WTC11 (cell line): ENCODE measurements around the gene IVD. TPM values are rescaled to one million over a fixed set of nuclear protein-coding genes. Genes with fewer than 3 reads are reported as not detected.

ENCODE experiments used
- ATAC-seq: fragments of 200-7000 bp; cut with Tn5 transposase; 2 replicates; pipeline ENCODE4 v1.10.0; 2021; ENCODE audit warnings: mild to moderate bottlenecking, moderate library complexity
- CTCF ChIA-PET: fragments of 300-600 bp; sonication (Branson Sonifier 250); formaldehyde crosslinking; loops from one replicate; lab custom pipeline; 2021; ENCODE audit warnings: antibody characterized with exemption; lab: Charles Lee
- POLR2A ChIA-PET: fragments of 350-600 bp; sonication (Branson Sonifier 250); formaldehyde crosslinking; loops from one replicate; lab custom pipeline; 2021; ENCODE audit warnings: antibody characterized with exemption; lab: Charles Lee
- DNase-seq: peaks from one replicate; pipeline ENCODE4 v3.0.0; 2021; ENCODE audit warnings: low spot score
- H3K27ac Mint-ChIP-seq: 2 replicates; pipeline ENCODE4 v1.8.0; 2021; ENCODE audit warnings: mixed read lengths
- H3K27me3 Mint-ChIP-seq: 2 replicates; pipeline ENCODE4 v1.8.0; 2021; ENCODE audit warnings: low read depth, mild to moderate bottlenecking, moderate library complexity, mixed read lengths
- H3K36me3 Mint-ChIP-seq: 2 replicates; pipeline ENCODE4 v1.8.0; 2021; ENCODE audit warnings: mixed read lengths
- H3K4me1 Mint-ChIP-seq: 2 replicates; pipeline ENCODE4 v1.8.0; 2022; ENCODE audit warnings: mixed read lengths
- H3K4me3 Mint-ChIP-seq: 2 replicates; pipeline ENCODE4 v1.8.0; 2021; ENCODE audit warnings: mild to moderate bottlenecking, moderate library complexity, mixed read lengths
- H3K9me3 Mint-ChIP-seq: 2 replicates; pipeline ENCODE4 v1.8.0; 2021; ENCODE audit warnings: mixed read lengths
- AR ChIP-seq: fragments of 250-450 bp; sonication (Bioruptor Pico); IDR thresholded peaks from 2 replicates; pipeline ENCODE4 v1.9.0; 2021; ENCODE audit warnings: mild to moderate bottlenecking
- E2F5 ChIP-seq: sonication (generic); formaldehyde crosslinking; IDR thresholded peaks from 2 replicates; pipeline ENCODE4 v1.8.1; 2022; ENCODE audit warnings: mild to moderate bottlenecking, moderate library complexity, missing genetic modification reagents
- ESRRA ChIP-seq: sonication (generic); formaldehyde crosslinking; IDR thresholded peaks from 2 replicates; pipeline ENCODE4 v1.8.1; 2022; ENCODE audit warnings: mild to moderate bottlenecking, missing genetic modification reagents, borderline replicate concordance
- IRF1 ChIP-seq: sonication (generic); formaldehyde crosslinking; IDR thresholded peaks from 2 replicates; pipeline ENCODE4 v1.8.0; 2023; ENCODE audit warnings: missing genetic modification reagents
- NFE2L1 ChIP-seq: sonication (generic); formaldehyde crosslinking; IDR thresholded peaks from 2 replicates; pipeline ENCODE4 v1.8.1; 2023; ENCODE audit warnings: missing genetic modification reagents
- PRDM15 ChIP-seq: sonication (generic); formaldehyde crosslinking; IDR thresholded peaks from 2 replicates; pipeline ENCODE4 v1.8.0; 2022; ENCODE audit warnings: missing genetic modification reagents
- PREB ChIP-seq: sonication (generic); formaldehyde crosslinking; IDR thresholded peaks from 2 replicates; pipeline ENCODE4 v1.8.1; 2022; ENCODE audit warnings: mild to moderate bottlenecking, missing genetic modification reagents, moderate library complexity, borderline replicate concordance
- SOX15 ChIP-seq: fragments of 250-450 bp; sonication (Bioruptor Pico); IDR thresholded peaks from 2 replicates; pipeline ENCODE4 v1.9.0; 2021; ENCODE audit warnings: mild to moderate bottlenecking
- STAT6 ChIP-seq: sonication (generic); formaldehyde crosslinking; conservative IDR thresholded peaks from 2 replicates; pipeline ENCODE4 v1.8.1; 2023; ENCODE audit warnings: mild to moderate bottlenecking, low read depth, missing genetic modification reagents, moderate library complexity
- TCF7 ChIP-seq: sonication (generic); formaldehyde crosslinking; IDR thresholded peaks from 2 replicates; pipeline ENCODE4 v1.8.0; 2022; ENCODE audit warnings: mild to moderate bottlenecking, low read depth, missing genetic modification reagents, moderate library complexity
- USF2 ChIP-seq: sonication (generic); formaldehyde crosslinking; IDR thresholded peaks from 2 replicates; pipeline ENCODE4 v1.8.1; 2023; ENCODE audit warnings: mild to moderate bottlenecking, missing genetic modification reagents, moderate library complexity
- ZNF138 ChIP-seq: sonication (generic); formaldehyde crosslinking; conservative IDR thresholded peaks from 2 replicates; pipeline ENCODE4 v1.8.1; 2022; ENCODE audit warnings: mild to moderate bottlenecking, moderate library complexity, missing genetic modification reagents
- ZNF532 ChIP-seq: fragments of 250-450 bp; sonication (Bioruptor Pico); IDR thresholded peaks from 2 replicates; pipeline ENCODE4 v1.9.0; 2021; ENCODE audit warnings: mild to moderate bottlenecking, borderline replicate concordance
- total RNA-seq: library from RNA; stranded (reverse); gene quantifications from 3 replicates; pipeline ENCODE4 v1.2.3, GENCODE V29; 2021

The IVD gene
- total RNA-seq, 1 experiment from 2014 or later: 96.1 TPM

GRCh38 chr15:40389824-40390595, 15.6 kb upstream of the IVD start (continued):
- TF ChIP-seq SOX15 (CRISPR knock-in tag): no peak
- TF ChIP-seq AR (CRISPR knock-in tag): no peak
- no peak for TF ChIP-seq USF2 (CRISPR knock-in tag)
- no peak for TF ChIP-seq PRDM15 (CRISPR knock-in tag)
- no peak for TF ChIP-seq E2F5 (CRISPR knock-in tag)
- no peak for TF ChIP-seq ESRRA
- TF ChIP-seq, all 79 proteins: peak for 0

- no peaks in the 10 kb centered on the region for H3K27me3 Mint-ChIP-seq
- H3K27ac Mint-ChIP-seq: no peak overlapping the region
- POLR2A ChIA-PET: no interaction called here
- no peak for DNase-seq
- no peak overlapping the region for H3K4me3 Mint-ChIP-seq
- H3K36me3 Mint-ChIP-seq: peaks cover 57% of the 10 kb centered on the region
- peaks cover 7% of the 10 kb centered on the region for H3K9me3 Mint-ChIP-seq
- CTCF ChIA-PET: no interaction called here
- ATAC-seq: no peak
- H3K4me1 Mint-ChIP-seq: no peaks in the 10 kb centered on the region
- TF ChIP-seq NFE2L1 (no peak), PREB (CRISPR knock-in tag) (no peak), IRF1 (CRISPR knock-in tag) (no peak), TCF7 (CRISPR knock-in tag) (no peak), ZNF138 (CRISPR knock-in tag) (no peak), E2F5 (CRISPR knock-in tag) (no peak), ZNF532 (CRISPR knock-in tag) (no peak), STAT6 (CRISPR knock-in tag) (no peak)
These were observed 12.3 kb upstream of the IVD start for GRCh38 chr15:40392986-40393948.
